OCI-LY7 (cell line): ENCODE results near the gene CCDC13. TPM values are rescaled to one million over a fixed set of nuclear protein-coding genes. Genes with fewer than 3 reads are reported as not detected.

Experiments
- Bru-seq: library from RNA; stranded (reverse); fragments of 400-500 nt; gene quantifications from one replicate; lab custom pipeline; 2021; lab: Mats Ljungman, UMichigan
- BruChase-seq, 2 experiments: library from RNA; stranded (reverse); fragments of 400-500 nt; gene quantifications; one replicate each; lab custom pipeline; 2021; lab: Mats Ljungman, UMichigan
- BruUV-seq: library from RNA; stranded (reverse); fragments of 400-500 nt; replicated peaks from 2 replicates; lab custom pipeline; 2021; lab: Mats Ljungman, UMichigan
- CTCF ChIA-PET: fragments of 300-600 bp; sonication (Branson Sonifier 250); formaldehyde crosslinking; loops from one replicate; lab custom pipeline; 2022; ENCODE audit warnings: antibody characterized with exemption; ENCODE audit not compliant: unreplicated experiment; lab: Charles Lee
- POLR2A ChIA-PET: fragments of 300-600 bp; sonication (Branson Sonifier 250); formaldehyde crosslinking; loops from one replicate; lab custom pipeline; 2022; ENCODE audit warnings: antibody characterized with exemption; lab: Charles Lee
- DNase-seq: peaks from one replicate; pipeline ENCODE4 v3.0.0-alpha.2; 2015; ENCODE audit warnings: low spot score
- H2AFZ ChIP-seq: fragments of 200-600 bp; sonication (generic), shearing (Covaris generic); 2 replicates; pipeline ENCODE4 v1.6.1; 2014; ENCODE audit warnings: mild to moderate bottlenecking, antibody characterized with exemption, low read length, moderate library complexity
- H3K27ac ChIP-seq: fragments of 200-600 bp; sonication (generic); 2 replicates; pipeline ENCODE4 v1.5.1; 2014; ENCODE audit warnings: mixed run types, low read depth, mild to moderate bottlenecking, moderate library complexity, low read length, inconsistent platforms; ENCODE audit not compliant: poor library complexity, severe bottlenecking
- H3K36me3 ChIP-seq: fragments of 200-600 bp; sonication (generic); 2 replicates; pipeline ENCODE4 v1.6.1; 2014; ENCODE audit warnings: mild to moderate bottlenecking, antibody characterized with exemption, low read length, moderate library complexity, mixed read lengths; ENCODE audit not compliant: insufficient read depth
- H3K4me1 ChIP-seq: fragments of 200-600 bp; sonication (generic); 2 replicates; pipeline ENCODE4 v1.5.1; 2014; ENCODE audit warnings: mild to moderate bottlenecking, low read length; ENCODE audit not compliant: insufficient read depth, poor library complexity, severe bottlenecking
- H3K4me2 ChIP-seq: fragments of 200-600 bp; sonication (generic); 2 replicates; pipeline ENCODE4 v1.6.1; 2014; ENCODE audit warnings: mild to moderate bottlenecking, low read length
- H3K4me3 ChIP-seq: fragments of 200-600 bp; sonication (generic); 2 replicates; pipeline ENCODE4 v1.5.1; 2014; ENCODE audit warnings: mild to moderate bottlenecking, low read depth, low read length; ENCODE audit not compliant: poor library complexity, severe bottlenecking
- H3K79me2 ChIP-seq: fragments of 200-600 bp; sonication (generic); 2 replicates; pipeline ENCODE4 v1.6.1; 2016; ENCODE audit warnings: low read depth, mild to moderate bottlenecking, low read length, moderate library complexity, mixed read lengths; ENCODE audit not compliant: insufficient read depth
- H3K9me2 ChIP-seq: fragments of 200-600 bp; sonication (generic); 2 replicates; pipeline ENCODE4 v1.6.1; 2016; ENCODE audit warnings: mild to moderate bottlenecking, low read length, mixed read lengths; ENCODE audit not compliant: insufficient read depth
- H3K9me3 ChIP-seq: fragments of 200-600 bp; sonication (generic); 2 replicates; pipeline ENCODE4 v1.6.1; 2014; ENCODE audit warnings: mild to moderate bottlenecking, mixed run types, low read length, mixed read lengths
- H4K20me1 ChIP-seq: fragments of 200-600 bp; sonication (generic); 2 replicates; pipeline ENCODE4 v1.6.1; 2014; ENCODE audit warnings: mild to moderate bottlenecking, antibody characterized with exemption, low read length, moderate library complexity, mixed read lengths; ENCODE audit not compliant: insufficient read depth
- CTCF ChIP-seq: fragments of 200-600 bp; sonication (generic); conservative IDR thresholded peaks from 2 replicates; pipeline ENCODE4 v1.5.1; 2014; ENCODE audit warnings: mild to moderate bottlenecking, antibody characterized with exemption, low read length, moderate library complexity, mixed read lengths
- EZH2phosphoT487 ChIP-seq: fragments of 200-600 bp; sonication (generic); IDR thresholded peaks from 2 replicates; pipeline ENCODE4 v1.6.1; 2018; ENCODE audit warnings: low read depth, borderline replicate concordance, mild to moderate bottlenecking, mixed run types, antibody characterized with exemption, low read length, moderate library complexity, mixed read lengths
- intact Hi-C: fragments of 100-400 bp; cut with micrococcal nuclease; formaldehyde crosslinking; loops from one replicate; pipeline ENCODE4 v1.10.0; 2022; ENCODE audit not compliant: unreplicated experiment
- long read RNA-seq: library from polyadenylated mRNA; stranded (forward); transcript quantifications from one replicate; pipeline ENCODE4 v2.0.0, GENCODE V29; 2022
- total RNA-seq, 2 experiments: library from RNA; depleted of rRNA in 1 of 2; stranded (reverse); fragments of >200 nt in 1 of 2; shearing (Covaris generic) in 1 of 2; gene quantifications; 2 replicates each; pipeline ENCODE4 v1.2.3, GENCODE V29; 2014 to 2022

The CCDC13 gene
- total RNA-seq (2014; rRNA removed; shearing (Covaris generic)) (0.21 and 1.4 TPM in 2 replicates), total RNA-seq (2022) (not detected in 2 replicates), Bru-seq, nascent RNA (not detected), BruChase-seq, experiment 1, labeled RNA remaining after a 6-hour chase (percentile 30 among the genes with signal in this experiment), BruChase-seq, experiment 2, labeled RNA remaining after a 2-hour chase (percentile 61 among the genes with signal in this experiment)
- long read RNA-seq, partial matches to known transcripts: 0 of 1 reads
- long read RNA-seq, other reads (novel, unspliced or antisense): 1 of 1 reads

GRCh38 chr3:42772670-42773408 lies at the start of gene CCDC13:
TSS of gene CCDC13 (minus strand) at chr3:42773253. CDS start at chr3:42758345, 14,908 bp downstream.
- Histone ChIP-seq H3K27ac (no peak within 1 kb of the TSS), H3K36me3 (no peaks in the 10 kb centered on the region), H3K9me2 (no peaks in the 10 kb centered on the region), H3K4me3 (peak within 1 kb of the TSS; percentile 44), H3K9me3 (no peaks in the 10 kb centered on the region), H2AFZ (peak within 1 kb of the TSS; percentile 39; the same call in 1 of the 2 replicates), H3K79me2 (no peaks in the 10 kb centered on the region), H3K4me1 (no peaks in the 10 kb centered on the region), H3K4me2 (peak within 1 kb of the TSS; percentile 59), H4K20me1 (no peaks in the 10 kb centered on the region)
- TF ChIP-seq CTCF (no peak; the same call in 1 of the 2 replicates), EZH2phosphoT487 (no peak)
- intact Hi-C loops: no loop called here
- DNase-seq: peak; percentile 74
- CTCF ChIA-PET: no interaction called here
- no TSS peak for BruUV-seq
- POLR2A ChIA-PET: no interaction called here

DNA sequence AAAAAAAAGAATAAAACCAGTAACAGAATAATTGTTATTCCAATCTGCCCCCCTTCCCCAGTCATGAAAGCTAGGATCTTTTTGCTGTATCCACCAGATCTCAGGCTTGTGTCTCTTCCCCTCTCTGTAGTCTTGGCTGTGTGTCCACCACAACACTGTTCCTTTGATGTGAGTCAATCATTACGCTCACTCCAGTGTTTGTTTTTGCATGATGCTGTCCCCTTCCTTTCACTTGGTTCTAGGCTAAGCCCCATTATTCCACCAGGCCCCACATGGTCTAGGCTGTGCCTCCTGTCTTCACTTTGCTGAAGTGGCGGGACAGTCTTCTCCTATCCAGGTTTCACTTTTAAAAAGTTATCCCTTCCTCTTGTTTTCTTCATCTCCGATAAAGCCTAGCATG lies 49.8 kb upstream of the CCDC13 start:
- Histone ChIP-seq H3K4me1 (no peaks in the 10 kb centered on the region), H3K4me2 (no peak overlapping the region), H3K9me3 (no peaks in the 10 kb centered on the region), H2AFZ (no peak overlapping the region), H3K36me3 (no peaks in the 10 kb centered on the region), H3K4me3 (no peak overlapping the region), H3K79me2 (no peaks in the 10 kb centered on the region), H3K9me2 (no peaks in the 10 kb centered on the region), H3K27ac (no peak overlapping the region), H4K20me1 (no peaks in the 10 kb centered on the region)
- CTCF ChIA-PET: no interaction called here
- intact Hi-C loops: no loop called here
- POLR2A ChIA-PET: interaction anchor here (0.6 kb wide), 1 partner anchor 16 kb away, joined by 4 read pairs; no protein-coding TSS in a partner anchor
- no peak for TF ChIP-seq CTCF
- TF ChIP-seq EZH2phosphoT487: no peak
- no peak for DNase-seq
- BruUV-seq: no TSS peak

DNA sequence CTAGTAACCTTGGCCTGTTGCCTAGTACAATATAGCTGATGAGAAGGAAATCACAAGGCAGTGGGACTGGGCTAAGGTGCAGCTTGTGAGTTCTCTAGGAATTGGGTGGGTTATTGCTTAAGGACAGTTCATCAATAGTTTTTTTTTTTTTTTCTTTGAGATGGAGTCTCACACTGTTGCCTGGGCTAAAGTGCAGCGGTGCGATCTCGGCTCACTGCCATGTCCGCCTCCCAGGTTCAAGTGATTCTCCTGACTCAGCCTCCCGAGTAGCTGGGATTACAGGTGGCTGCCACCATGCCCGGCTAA lies 47.6 kb upstream of the CCDC13 start:
- ChIA-PET CTCF (no interaction called here), POLR2A (interaction anchor here (0.6 to 0.7 kb wide), 5 partner anchors 28 to 1819 kb away, joined by 3 to 4 read pairs (median 3); no protein-coding TSS in a partner anchor)
- Histone ChIP-seq H3K4me1 (no peaks in the 10 kb centered on the region), H3K27ac (no peak overlapping the region), H3K4me2 (no peak overlapping the region), H3K36me3 (no peaks in the 10 kb centered on the region), H3K9me3 (no peaks in the 10 kb centered on the region), H3K9me2 (no peaks in the 10 kb centered on the region), H4K20me1 (no peaks in the 10 kb centered on the region), H3K4me3 (no peak overlapping the region), H2AFZ (no peak overlapping the region), H3K79me2 (no peaks in the 10 kb centered on the region)
- BruUV-seq: no TSS peak
- DNase-seq: no peak
- TF ChIP-seq CTCF: no peak
- no peak for TF ChIP-seq EZH2phosphoT487
- intact Hi-C loops: no loop called here
